ENCODE measurements around the gene CHD6.

The CHD6 gene

GRCh38 chr20:41353530-41353929 is 264.6 kb downstream of the CHD6 start:
- H3K4me3 ChIP-seq (replicated peaks in 1 of 2; ENCODE audit: low read depth in 2 of 2, low read length in 2 of 2): no peak overlapping the region
- no peak for TF ChIP-seq CTCF (IDR thresholded peaks at IDR 0.05; ENCODE audit: low read depth, low read length)
- DNase-seq (ENCODE audit: low read depth in 2 of 2): no peak

GRCh38 chr20:41352666-41353065 is 265.5 kb downstream of the CHD6 start:
- no peak for TF ChIP-seq CTCF (IDR thresholded peaks at IDR 0.05; ENCODE audit: low read depth, low read length)
- H3K4me3 ChIP-seq (replicated peaks in 1 of 2; ENCODE audit: low read depth in 2 of 2, low read length in 2 of 2): no peak overlapping the region
- no peak for DNase-seq (ENCODE audit: low read depth in 2 of 2)

- TF ChIP-seq CTCF (IDR thresholded peaks at IDR 0.05; ENCODE audit: low read depth, low read length): peak; percentile 16
- DNase-seq (ENCODE audit: low read depth in 2 of 2): no peak
- H3K4me3 ChIP-seq (replicated peaks in 1 of 2; ENCODE audit: low read depth in 2 of 2, low read length in 2 of 2): no peak overlapping the region
Measured at GRCh38 chr20:41352106-41352505, 266.1 kb downstream of the CHD6 start.
